K562 (cell line): ENCODE results near the gene ZCCHC24. TPM values are rescaled to one million over a fixed set of nuclear protein-coding genes. Genes with fewer than 3 reads are reported as not detected.

Experiments
- BRCA1 ChIP-seq, 2 experiments: fragments of 450-650 bp in 1 of 2; sonication (generic) in 1 of 2; formaldehyde crosslinking in 1 of 2; IDR thresholded peaks; 2 replicates each; pipeline versions ENCODE4 v1.5.0 to v1.6.1; 2017 to 2020; ENCODE audit warnings: mild to moderate bottlenecking in 1 of 2, missing genetic modification reagents in 1 of 2
- CHD2 ChIP-seq: IDR thresholded peaks from 2 replicates; pipeline ENCODE4 v1.6.1; 2011; ENCODE audit warnings: low read depth, low read length
- CHD7 ChIP-seq: fragments of 200-600 bp; sonication (generic); IDR thresholded peaks from one replicate; pipeline ENCODE4 v1.6.1; 2012; ENCODE audit warnings: mild to moderate bottlenecking, low read depth, low read length, inconsistent platforms
- CREB3L1 ChIP-seq: fragments of 450-650 bp; IDR thresholded peaks from 2 replicates; pipeline ENCODE4 v1.6.1; 2014; ENCODE audit warnings: low read depth, mild to moderate bottlenecking, moderate library complexity, borderline replicate concordance
- ESRRA ChIP-seq: fragments of 450-650 bp; IDR thresholded peaks from 2 replicates; pipeline ENCODE4 v1.6.1; 2014; ENCODE audit warnings: low read depth, mild to moderate bottlenecking, moderate library complexity, borderline replicate concordance
- FOXO4 ChIP-seq: fragments of 450-650 bp; formaldehyde crosslinking; IDR thresholded peaks from 2 replicates; pipeline ENCODE4 v1.4.0; 2020; ENCODE audit warnings: mild to moderate bottlenecking, moderate library complexity
- NFRKB ChIP-seq: fragments of 450-650 bp; IDR thresholded peaks from 2 replicates; pipeline ENCODE4 v1.6.1; 2016; ENCODE audit warnings: low read depth
- PRMT5 ChIP-seq: sonication (generic); formaldehyde crosslinking; IDR thresholded peaks from 2 replicates; pipeline ENCODE4 v1.5.0; 2020; ENCODE audit warnings: missing genetic modification reagents
- ZNF347 ChIP-seq: fragments of 450-650 bp; formaldehyde crosslinking; IDR thresholded peaks from 2 replicates; pipeline ENCODE4 v1.4.0; 2020; ENCODE audit warnings: low read depth, mild to moderate bottlenecking, moderate library complexity
- ZNF644 ChIP-seq: fragments of 200-800 bp; sonication (Bioruptor generic); IDR thresholded peaks from 2 replicates; pipeline ENCODE4 v1.6.1; 2016; ENCODE audit warnings: low read depth, missing genetic modification characterization, missing compliant biosample characterization
- polyA plus RNA-seq, 8 experiments: library from polyadenylated mRNA; depleted of rRNA in 4 of 8; stranded (reverse) in 5 of 8; unstranded in 3 of 8; fragments of >200 nt; fragmentation: Nextera tagmentation in 2 of 8; fragmentation: Illumina TruSeq in 1 of 8; extraction: Ambion mirVana in 2 of 8; extraction: Trizol in 1 of 8; gene quantifications; 2 replicates each; pipeline versions ENCODE4 v1.2.1 to v1.2.3, GENCODE V29; 2011 to 2014; ENCODE audit warnings: inconsistent platforms in 1 of 8, missing spikeins in 1 of 8
- total RNA-seq, 7 experiments: library from RNA; depleted of rRNA in 6 of 7; stranded (reverse); fragments of >200 nt in 6 of 7; fragmentation: Illumina TruSeq in 2 of 7; extraction: Trizol in 2 of 7; gene quantifications; 2 replicates each; pipeline versions ENCODE4 v1.2.1 to v1.2.3, GENCODE V29; 2011 to 2021; ENCODE audit warnings: low replicate concordance in 1 of 7
- TF ChIP-seq, protein P1 (sequence below): fragments of 250-450 bp; sonication (Bioruptor Pico); IDR thresholded peaks from 2 replicates; pipeline ENCODE4 v1.5.0; 2020; ENCODE audit warnings: mild to moderate bottlenecking

The ZCCHC24 gene
- total and polyA plus RNA-seq, 9 of the 15 experiments (the other 6 are each of a cell fraction or from before 2014, with no cell fraction given) = 0.84 to 11.0 (median 4.6) TPM

DNA sequence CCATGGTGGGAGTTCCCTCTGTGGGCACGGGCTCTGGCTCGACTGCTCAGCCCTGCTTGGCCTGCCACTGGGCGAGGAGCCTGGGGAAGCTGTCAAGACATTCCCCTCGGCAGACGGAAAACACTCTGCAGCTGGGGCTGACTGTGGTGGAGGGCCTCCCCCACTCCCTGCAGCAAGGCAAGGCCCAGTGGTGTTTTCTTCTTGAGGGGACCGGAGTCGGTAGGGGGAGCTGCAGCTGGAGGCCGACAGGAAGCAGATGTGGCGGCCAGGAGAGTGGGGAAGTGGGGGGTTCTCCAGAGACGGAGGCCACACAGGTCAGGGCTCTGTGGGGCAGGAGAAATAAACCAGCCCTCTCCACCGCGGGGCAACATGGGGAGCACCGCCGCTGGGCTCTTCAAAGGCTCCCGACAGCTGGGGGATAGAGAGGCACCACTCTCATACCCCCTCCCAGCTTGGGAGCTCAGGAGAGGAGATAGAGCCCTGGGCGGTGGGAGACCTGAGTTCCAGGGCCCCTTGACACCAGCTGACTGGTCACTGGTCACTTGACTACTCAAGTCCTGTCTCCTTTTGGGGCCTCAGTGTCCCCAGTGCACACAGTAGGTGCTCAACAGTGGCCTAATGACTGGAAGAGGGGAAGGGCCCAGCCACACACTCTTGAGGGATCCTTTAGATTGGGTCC, 54.7 kb downstream of the ZCCHC24 start (continued):
- TF ChIP-seq CHD7 (no peak), CREB3L1 (peak; percentile 43; the same call in 1 of the 2 replicates), ESRRA (peak; percentile 36; the same call in 1 of the 2 replicates), FOXO4 (CRISPR knock-in tag) (no peak), CHD2 (no peak), BRCA1 (IDR thresholded peaks at IDR 0.05) (no peak), BRCA1 (CRISPR knock-in tag; IDR thresholded peaks at IDR 0.05) (no peak), ZNF347 (CRISPR knock-in tag) (no peak), PRMT5 (CRISPR knock-in tag) (no peak), NFRKB (peak; percentile 77), ZNF644 (tag) (no peak)
- TF ChIP-seq, protein P1, sequence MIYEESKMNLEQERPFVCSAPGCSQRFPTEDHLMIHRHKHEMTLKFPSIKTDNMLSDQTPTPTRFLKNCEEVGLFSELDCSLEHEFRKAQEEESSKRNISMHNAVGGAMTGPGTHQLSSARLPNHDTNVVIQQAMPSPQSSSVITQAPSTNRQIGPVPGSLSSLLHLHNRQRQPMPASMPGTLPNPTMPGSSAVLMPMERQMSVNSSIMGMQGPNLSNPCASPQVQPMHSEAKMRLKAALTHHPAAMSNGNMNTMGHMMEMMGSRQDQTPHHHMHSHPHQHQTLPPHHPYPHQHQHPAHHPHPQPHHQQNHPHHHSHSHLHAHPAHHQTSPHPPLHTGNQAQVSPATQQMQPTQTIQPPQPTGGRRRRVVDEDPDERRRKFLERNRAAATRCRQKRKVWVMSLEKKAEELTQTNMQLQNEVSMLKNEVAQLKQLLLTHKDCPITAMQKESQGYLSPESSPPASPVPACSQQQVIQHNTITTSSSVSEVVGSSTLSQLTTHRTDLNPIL = no peak
